GM18868 (cell line): ENCODE data around the gene RNF151.
A peak's percentile ranks its signal among the peaks of the same experiment; 100 is the strongest.

ENCODE experiments used
- ATAC-seq: cut with Tn5 transposase; IDR thresholded peaks from one replicate; pipeline ENCODE4 v1.9.1; 2021; ENCODE audit warnings: mild to moderate bottlenecking, moderate library complexity; ENCODE audit not compliant: unreplicated experiment

The RNF151 gene

GRCh38 chr16:1976951-1977874, 10.6 kb downstream of the RNF151 start:
- no peak for ATAC-seq

DNA sequence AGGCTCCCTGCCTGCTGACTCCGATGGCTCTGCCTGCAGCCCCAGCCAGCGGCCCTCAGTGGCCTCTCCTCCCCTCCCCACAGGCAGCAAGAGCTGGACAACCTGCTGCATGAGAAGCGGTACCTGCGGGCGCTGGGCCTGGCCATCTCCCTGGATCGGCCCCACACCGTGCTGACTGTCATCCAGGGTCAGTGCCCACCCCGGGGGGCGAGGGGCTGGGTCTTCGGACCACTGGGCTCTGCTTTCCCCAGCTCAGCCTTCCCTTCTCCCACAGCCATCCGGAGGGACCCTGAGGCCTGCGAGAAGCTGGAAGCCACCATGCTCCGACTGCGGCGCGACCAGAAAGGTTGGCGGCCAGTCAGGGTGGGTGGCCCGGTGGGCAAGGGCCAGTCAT, 11.2 kb downstream of the RNF151 start:
- ATAC-seq = no peak

DNA sequence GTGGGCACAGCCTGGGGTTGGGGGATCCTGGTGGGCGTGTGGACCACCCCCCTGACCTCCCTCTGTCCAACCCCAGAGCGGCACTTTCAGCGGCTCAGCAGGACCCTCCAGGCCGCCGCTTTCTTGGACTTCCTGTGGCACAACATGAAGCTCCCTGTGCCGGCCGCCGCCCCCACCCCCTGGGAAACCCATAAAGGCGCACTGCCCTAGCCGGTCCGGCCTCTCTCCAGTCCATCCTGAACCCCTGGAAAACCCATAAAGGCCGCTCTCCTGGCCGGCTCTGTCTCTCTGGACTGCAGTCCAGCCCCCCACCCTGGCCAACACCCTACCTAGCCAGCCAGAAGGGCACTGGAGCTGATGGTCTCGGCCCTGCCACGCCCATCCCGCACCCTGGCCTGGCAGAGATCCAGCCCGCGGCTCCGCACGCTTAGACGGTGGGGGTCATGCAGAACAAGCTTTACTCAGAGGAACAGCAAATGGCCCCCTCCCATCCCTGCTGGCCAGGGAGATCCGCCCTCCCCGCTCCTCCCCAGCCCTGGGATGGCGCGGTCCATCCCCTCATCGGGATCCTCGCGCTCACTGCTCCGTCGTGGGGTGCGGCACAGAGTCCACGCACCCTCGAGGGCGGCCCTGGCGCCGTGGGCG, 11.9 kb downstream of the RNF151 start:
- ATAC-seq = no peak

DNA sequence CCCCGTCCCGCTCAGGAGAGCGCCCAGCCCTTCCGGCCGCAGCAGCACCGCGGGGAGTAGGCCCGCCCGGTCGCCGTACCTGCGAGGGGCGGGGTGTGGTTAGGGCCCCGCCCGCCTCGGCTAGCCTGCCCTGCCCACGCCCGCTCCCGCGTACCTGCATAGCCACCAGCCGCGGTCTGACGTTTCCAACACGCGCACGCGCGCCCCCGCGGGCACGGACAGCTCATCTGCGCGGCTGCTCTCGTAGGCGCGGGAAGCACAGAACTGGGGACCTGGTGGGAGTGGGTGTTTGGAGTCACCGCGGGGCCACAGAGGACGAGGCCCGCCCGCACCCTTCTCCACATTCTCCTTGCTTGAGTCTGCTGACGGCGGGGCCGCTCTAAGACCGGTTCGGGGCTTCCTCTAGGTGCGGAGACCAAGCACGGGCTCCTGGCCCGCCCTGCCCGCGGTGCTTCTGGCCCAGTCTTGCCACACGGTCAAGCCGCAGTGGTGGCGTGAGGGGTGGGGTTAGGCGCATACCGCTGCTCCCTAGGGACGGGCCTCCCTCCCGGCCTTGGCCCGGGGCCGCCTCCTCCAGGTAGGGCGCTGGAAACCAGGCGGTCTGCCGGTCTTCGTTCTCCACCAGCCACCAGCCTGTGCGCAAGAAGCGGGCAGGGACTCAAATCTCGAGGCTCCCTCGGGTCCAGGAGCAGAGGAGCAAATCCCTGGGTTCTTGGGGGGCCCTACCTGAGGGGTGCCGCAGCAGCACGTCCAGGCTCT, 12.8 kb downstream of the RNF151 start:
- no peak for ATAC-seq

DNA sequence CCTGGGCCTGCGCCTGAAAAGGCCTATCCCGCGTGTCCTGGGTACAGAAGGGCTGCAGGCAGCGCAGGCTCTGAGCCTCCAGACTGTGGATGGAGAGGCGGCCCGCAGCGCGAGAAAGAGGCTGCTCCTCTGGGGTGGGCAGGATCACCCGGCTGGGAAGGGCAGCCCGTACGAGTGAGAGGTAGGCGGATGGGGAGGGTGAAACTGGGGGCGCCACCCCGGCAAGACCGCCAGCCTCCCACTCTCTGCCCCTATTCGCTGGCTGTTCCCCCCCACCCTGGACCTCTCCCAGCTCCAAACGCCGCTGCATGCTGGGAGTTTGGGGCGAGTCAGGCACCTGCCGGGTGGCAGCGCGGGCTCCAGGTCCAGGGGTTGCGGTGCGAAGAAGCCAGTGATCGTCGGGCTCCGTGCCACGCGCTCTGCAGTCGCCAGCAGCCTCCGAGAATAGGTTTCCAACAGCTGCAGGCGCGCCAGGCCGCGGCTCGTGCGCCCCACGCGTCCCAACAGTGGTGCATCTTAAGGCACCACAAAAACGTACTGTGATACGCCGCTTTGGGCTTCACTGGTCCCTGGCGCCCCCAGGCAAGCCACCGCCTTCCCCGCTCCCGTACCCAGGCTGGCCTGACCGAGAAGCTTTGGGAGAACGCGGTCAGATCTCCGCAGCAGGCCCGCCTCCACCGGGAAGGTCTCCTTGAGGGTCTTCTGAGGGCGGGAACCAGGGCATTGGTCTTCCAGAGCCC, 13.5 kb downstream of the RNF151 start:
- ATAC-seq = no peak

GRCh38 chr16:1980770-1981087, 14.1 kb downstream of the RNF151 start:
- no peak for ATAC-seq

GRCh38 chr16:1981398-1981836, 14.8 kb downstream of the RNF151 start, which contains the start of gene NOXO1:
Gene NOXO1, minus strand, starts transcription at chr16:1981469. Its CDS starts 290 bp downstream, at chr16:1981179.
- ATAC-seq = no peak

DNA sequence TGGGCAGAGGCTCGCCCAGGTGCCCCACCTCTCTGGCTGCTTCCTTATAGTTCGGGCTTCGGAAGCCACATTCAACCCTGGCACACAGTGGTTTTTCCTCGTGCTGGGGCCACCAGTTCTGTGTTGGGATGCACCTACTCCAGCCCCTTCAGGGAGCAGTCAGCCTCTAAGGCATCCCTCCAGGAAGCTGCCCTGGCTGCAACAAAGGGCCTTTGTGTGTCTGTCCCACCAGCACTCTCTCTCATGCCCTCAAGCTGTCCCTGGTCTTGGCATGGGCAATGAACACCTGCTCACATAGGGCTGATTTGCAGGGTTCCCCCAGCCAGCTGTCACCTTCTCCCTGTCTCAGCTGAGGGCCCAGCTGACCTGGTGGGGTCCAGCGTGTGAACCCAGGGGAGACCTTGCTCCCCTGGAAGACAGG, 15.4 kb downstream of the RNF151 start:
- no peak for ATAC-seq

- ATAC-seq = no peak
Measured at GRCh38 chr16:1982991-1983543, 16.4 kb downstream of the RNF151 start.

DNA sequence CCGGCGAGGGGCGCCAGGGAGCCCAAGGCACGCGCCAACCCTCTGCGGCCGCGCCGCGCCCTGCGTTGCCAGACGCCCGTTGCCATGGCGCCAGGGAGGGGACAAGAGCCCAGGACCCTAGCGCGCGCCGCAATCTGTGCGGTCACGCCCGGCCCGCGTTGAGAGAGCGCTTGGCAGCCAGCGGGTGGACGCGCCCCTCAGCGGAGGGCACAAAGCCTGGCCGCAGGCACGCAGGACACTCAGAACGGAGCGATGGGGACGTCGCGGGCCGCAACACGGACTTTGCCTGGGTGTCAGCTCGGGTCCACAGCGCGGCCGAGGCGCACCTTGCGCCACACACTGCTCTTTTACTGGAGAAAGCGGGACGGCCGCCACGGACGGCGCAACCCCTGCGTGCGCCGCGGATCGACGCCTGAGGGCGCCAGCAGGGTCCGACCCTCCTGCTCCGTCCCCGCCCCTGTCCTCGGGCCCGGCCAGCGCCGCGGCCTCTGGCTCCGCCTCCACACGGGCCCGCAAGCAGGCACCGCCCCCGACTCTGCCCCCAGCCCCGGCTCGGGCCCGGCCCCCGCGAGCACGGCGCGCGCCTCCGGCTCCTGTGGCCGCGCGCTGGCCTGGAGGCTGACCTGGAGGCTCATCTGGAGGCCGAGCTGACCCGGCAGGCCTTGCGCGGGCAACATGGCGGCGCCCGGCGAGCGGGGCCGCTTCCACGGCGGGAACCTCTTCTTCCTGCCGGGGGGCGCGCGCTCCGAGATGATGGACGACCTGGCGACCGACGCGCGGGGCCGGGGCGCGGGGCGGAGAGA, 17.1 kb downstream of the RNF151 start, which contains the start of gene GFER:
GFER (plus strand) TSS at position 650 of the 803 bp plus-strand sequence; CDS start at position 676, 26 bp downstream.
- peak; percentile 71 for ATAC-seq

DNA sequence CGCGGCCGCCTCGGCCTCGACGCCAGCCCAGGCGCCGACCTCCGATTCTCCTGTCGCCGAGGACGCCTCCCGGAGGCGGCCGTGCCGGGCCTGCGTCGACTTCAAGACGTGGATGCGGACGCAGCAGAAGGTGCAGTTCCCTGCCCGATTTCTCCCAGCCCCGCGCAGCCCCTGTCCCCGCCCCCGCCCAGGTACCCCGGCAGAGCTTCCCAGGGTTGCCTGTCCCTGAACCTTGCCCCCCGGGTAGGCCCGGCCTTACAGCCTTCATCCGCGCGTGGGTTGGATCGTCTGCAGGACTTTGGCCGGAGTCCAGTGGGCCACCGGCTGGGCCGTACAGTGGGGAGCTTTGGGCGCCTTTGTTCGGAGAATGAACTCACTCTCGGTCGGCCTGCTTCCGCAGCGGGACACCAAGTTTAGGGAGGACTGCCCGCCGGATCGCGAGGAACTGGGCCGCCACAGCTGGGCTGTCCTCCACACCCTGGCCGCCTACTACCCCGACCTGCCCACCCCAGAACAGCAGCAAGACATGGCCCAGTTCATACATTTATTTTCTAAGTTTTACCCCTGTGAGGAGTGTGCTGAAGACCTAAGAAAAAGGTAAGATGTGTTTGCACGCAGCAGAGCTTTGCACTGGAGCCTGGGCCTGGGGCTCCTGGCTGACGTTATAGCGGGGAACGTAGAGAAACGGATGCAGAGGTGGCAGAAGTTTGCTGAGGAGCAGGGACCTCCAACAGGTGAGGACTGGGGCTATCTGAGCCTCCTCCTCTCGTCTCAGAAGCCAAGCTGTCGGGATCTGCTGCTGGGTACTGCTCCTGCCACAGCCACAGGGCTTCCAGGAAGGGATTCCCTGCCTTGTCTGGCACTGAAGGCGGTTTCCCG, 17.9 kb downstream of the RNF151 start:
- ATAC-seq = peak; percentile 9

- ATAC-seq = no peak
Measured at GRCh38 chr16:1985466-1986150, 19.0 kb downstream of the RNF151 start.

DNA sequence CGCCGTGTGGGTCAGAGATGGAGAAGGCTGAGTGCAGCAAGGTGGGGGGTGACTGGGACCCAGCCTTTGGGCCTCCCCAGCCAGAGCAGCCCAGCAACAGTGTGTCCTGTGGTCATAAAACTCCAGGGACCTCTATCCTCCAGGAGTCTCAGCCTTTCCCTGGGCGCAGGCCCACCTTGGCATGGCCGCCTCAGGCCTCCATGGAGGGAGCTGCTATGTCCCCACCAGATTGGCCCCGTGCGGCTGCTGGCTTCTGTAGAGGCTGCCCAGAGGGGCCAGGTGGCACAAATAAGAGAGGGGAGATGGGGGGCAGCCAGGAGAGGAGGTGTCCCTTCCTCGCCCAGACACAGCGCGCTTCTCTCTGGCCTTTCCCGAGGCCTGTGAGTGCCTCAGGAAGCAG, 20.5 kb downstream of the RNF151 start:
- no peak for ATAC-seq

DNA sequence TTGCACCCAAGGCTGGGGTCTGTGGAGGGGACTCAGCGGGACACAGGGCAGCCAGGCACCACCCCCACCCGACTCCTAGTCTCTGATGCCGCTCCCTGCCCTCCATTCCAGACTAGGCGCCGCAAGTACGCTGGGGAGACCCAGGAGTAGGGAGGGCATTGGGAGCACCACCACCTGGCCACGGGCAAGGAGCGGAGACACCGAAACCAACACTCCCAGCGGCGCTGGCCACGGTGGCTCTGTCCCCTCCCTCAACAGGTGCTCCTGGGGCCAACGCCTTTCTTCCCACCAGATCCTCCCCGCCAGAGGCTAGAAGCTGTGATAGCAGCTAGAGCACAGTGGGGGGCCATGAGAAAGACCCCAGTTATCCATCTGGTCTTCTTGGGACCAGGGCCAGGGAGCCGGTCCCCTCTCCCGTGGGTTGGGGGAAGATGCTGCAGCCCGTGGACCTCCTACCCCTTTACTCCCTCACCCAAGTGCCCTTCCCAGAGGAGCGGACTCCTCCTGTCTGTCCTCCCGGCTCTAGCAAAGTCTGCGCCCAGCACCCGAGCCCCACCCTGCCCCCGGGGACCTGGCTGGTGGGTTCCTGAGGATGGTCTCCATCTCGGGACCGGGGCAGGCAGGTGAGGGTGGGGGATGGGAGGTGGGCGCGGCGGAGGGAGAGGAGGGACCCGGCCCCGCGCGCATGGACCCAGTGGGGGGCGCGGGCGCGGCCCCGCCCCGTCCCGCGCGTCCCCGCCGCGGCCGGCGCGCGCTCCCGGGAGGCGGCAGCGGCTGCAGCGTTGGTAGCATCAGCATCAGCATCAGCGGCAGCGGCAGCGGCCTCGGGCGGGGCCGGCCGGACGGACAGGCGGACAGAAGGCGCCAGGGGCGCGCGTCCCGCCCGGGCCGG, 22.8 kb downstream of the RNF151 start, which contains the start of gene SYNGR3:
SYNGR3 (plus strand) TSS at position 762 of the 892 bp plus-strand sequence. CDS start 133 bp downstream, outside the sequence.
- no peak for ATAC-seq

DNA sequence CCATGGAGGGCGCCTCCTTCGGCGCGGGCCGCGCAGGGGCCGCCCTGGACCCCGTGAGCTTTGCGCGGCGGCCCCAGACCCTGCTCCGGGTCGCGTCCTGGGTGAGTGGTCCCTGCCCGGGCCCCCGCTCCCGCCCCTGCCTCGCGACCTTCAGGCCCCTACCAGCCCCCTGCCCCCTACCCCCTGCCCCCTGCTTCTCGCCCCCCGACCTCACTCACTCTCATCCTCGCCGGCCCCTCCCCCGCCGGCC, 23.4 kb downstream of the RNF151 start:
- no peak for ATAC-seq

DNA sequence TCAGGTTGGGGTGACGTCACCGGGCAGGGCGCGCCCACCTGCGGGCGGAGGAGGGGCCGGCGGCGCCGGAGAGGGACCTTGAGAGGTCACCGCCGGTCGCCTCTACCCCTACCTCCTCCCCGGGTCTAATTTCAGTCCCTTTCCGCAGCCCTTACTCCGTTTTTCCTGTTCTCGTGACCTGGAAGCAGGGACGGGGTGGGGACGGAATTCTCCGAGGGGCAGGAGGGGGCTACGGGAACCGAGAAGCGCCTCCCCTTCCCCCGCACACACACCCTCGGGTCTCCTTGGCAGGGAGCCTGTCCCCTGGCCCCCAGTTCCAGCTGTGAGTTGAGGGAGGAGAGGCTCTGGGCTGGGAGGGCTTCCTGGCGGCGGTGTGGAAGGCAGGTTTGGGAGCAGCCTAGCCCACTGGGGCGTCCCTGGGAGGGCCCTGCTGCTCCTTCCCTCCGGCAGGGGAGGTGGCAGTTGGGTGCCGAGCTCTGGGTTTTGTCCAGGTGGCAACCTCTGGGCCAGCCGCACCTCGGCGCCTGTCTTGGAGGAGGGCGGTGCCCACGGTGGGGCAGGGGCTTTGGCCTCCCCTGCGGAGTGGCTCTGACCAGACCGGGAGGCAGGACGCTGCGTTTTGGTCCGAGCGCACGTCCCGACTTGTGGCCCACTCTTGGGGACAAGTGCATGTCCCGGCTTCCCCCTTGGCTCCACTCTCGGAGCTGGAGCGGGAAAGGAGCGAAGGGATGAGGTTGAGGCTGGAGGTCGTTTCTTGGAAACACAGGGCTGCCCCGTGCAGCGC, 23.9 kb downstream of the RNF151 start:
- no peak for ATAC-seq
